Hematopoietic multipotent progenitor cell treated with erythropoietin and hydrocortisone succinate and interleukin-3 and kit ligand, for 6 days (in vitro differentiated cells): ENCODE results near the gene TMEM47.

ENCODE experiments used
- DNase-seq: peaks from one replicate; pipeline ENCODE4 v3.0.0-alpha.2; 2015

The TMEM47 gene

DNA sequence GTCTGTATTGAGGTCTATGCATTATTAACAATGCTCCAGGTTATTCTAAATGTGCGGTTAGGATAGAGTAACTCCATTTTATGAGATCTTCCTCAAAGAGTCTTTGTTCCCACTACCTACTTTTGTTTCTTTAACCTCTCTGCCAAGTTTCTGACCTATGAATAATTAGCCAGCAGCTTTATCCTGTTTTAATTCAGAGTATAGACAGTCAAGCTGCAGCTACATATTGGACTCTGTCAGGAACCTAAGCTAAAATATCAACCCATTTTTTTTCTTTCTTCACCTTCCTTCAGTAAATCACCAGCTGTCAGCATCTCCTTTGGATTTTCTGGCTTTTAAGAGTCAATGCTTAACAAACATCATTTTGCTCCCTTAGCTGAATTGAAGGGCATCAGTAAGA, 72.3 kb downstream of the TMEM47 start:
- DNase-seq, result no peak

DNA sequence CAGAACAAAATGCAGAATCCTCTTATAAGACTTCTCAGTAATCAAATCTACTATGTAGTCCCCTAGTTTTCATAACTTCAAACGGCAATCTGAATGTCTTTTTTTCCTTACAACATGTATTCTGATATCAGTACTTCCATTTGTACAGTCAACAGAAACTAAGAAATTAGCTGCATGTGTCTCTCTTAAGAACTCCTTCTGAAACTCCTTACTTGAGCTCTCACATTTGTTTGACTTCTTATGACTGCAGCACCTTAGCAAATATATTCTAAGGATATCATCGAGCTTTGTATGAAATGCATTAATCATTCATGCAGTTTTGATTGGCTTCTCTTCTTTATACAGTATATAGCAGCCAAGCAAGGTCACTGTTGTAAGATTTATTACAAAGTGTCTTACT, 77.0 kb downstream of the TMEM47 start:
- DNase-seq, result no peak

DNA sequence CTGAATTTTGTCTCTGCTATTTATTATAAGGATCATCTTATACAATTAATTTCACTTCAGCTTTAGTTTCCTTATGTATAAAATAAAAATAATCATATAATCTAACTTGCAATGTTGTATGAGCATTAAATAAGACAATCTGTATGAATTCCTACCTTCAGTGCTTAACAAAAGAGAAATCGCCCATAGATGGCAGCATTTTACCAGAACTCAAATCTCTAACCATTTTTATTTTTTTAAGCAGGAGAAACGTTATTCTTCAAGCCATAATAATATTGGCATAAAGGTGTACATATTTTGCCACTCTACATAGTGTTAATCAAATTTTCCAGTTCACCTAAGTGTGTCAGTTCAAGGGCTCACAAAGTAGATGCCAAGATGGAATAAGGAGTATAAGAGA, 78.8 kb downstream of the TMEM47 start:
- DNase-seq, result peak; percentile 7
